DOHH2 (cell line): ENCODE results near the gene HSF2BP.
"Not testable (repeated sequence)": the region's sequence is repeated elsewhere in the genome, so short reads cannot be mapped to it uniquely, and the experiment has no call there.

ENCODE experiments used
- H3F3A ChIP-seq: fragments of 200-600 bp; sonication (generic), shearing (Covaris generic); 2 replicates; pipeline ENCODE4 v1.6.0; 2016; ENCODE audit warnings: antibody characterized with exemption, mild to moderate bottlenecking; ENCODE audit not compliant: control insufficient read depth, insufficient read depth
- H3K27ac ChIP-seq: fragments of 200-600 bp; sonication (generic); 2 replicates; pipeline ENCODE4 v1.5.1; 2014; ENCODE audit warnings: low read depth, mild to moderate bottlenecking, low read length, moderate library complexity
- H3K27me3 ChIP-seq: fragments of 200-600 bp; sonication (generic); 2 replicates; pipeline ENCODE4 v1.6.1; 2014; ENCODE audit warnings: mild to moderate bottlenecking, low read length, mixed read lengths; ENCODE audit not compliant: control insufficient read depth
- H3K36me3 ChIP-seq: fragments of 200-600 bp; sonication (generic); 2 replicates; pipeline ENCODE4 v1.6.1; 2014; ENCODE audit warnings: mild to moderate bottlenecking, low read length, moderate library complexity, mixed read lengths; ENCODE audit not compliant: control insufficient read depth
- H3K4me1 ChIP-seq: fragments of 200-600 bp; sonication (generic); 2 replicates; pipeline ENCODE4 v1.6.1; 2014; ENCODE audit warnings: mild to moderate bottlenecking, low read length, mixed read lengths; ENCODE audit not compliant: control insufficient read depth
- H3K4me2 ChIP-seq: fragments of 200-600 bp; sonication (generic); 2 replicates; pipeline ENCODE4 v1.6.0; 2014; ENCODE audit warnings: mild to moderate bottlenecking, low read length, moderate library complexity
- H3K4me3 ChIP-seq: fragments of 200-600 bp; sonication (generic); 2 replicates; pipeline ENCODE4 v1.5.1; 2014; ENCODE audit warnings: mild to moderate bottlenecking, low read length, mixed read lengths
- H3K79me2 ChIP-seq: fragments of 200-600 bp; sonication (generic); 2 replicates; pipeline ENCODE4 v1.6.1; 2014; ENCODE audit warnings: mild to moderate bottlenecking, low read length, mixed read lengths; ENCODE audit not compliant: control insufficient read depth
- H3K9me2 ChIP-seq: fragments of 200-600 bp; sonication (generic); replicated peaks from 2 replicates; pipeline ENCODE4 v1.6.1; 2014; ENCODE audit warnings: mild to moderate bottlenecking, low read length, mixed read lengths; ENCODE audit not compliant: control insufficient read depth
- H3K9me3 ChIP-seq: fragments of 200-600 bp; sonication (generic); 2 replicates; pipeline ENCODE4 v1.6.1; 2014; ENCODE audit warnings: antibody characterized with exemption, low read length, mixed read lengths; ENCODE audit not compliant: control insufficient read depth, insufficient read depth
- H4K20me1 ChIP-seq: fragments of 200-600 bp; sonication (generic); 2 replicates; pipeline ENCODE4 v1.6.0; 2014; ENCODE audit warnings: low read depth, mild to moderate bottlenecking, antibody characterized with exemption, low read length, moderate library complexity; ENCODE audit not compliant: control insufficient read depth, insufficient read depth
- EZH2phosphoT487 ChIP-seq: fragments of 200-600 bp; sonication (generic); IDR thresholded peaks from 2 replicates; pipeline ENCODE4 v1.6.1; 2017; ENCODE audit warnings: borderline replicate concordance, mild to moderate bottlenecking, antibody characterized with exemption, low read length, moderate library complexity, mixed read lengths
- TF ChIP-seq, protein P1 (sequence below): fragments of 200-600 bp; sonication (generic); IDR thresholded peaks from one replicate; pipeline ENCODE4 v1.5.1; 2014; ENCODE audit warnings: antibody characterized with exemption, mild to moderate bottlenecking, low read depth, low read length; ENCODE audit not compliant: poor library complexity, severe bottlenecking

HSF2BP gene

DNA sequence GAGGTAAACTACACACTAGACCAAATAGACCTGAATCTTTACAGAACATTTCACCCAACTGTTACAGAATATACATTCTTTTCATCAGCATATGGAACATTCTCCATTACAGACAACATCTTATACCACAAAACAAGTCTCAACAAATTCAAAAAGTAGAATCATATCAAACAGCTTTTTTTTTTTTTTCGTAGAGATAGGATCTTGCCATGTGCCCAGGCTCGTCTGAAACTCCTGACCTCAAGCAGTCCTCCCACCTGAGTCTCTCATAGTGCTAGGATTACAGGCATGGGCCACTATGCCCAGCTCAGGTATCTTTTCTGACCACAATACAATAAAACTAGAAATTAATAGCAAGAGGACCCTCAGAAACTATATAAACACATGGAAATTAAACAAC, 36.5 kb downstream of the HSF2BP start:
- H3K27me3 ChIP-seq, result peaks cover 2% of the 10 kb centered on the region; the same call in 1 of the 2 replicates
- H3K9me2 ChIP-seq, result no peaks in the 10 kb centered on the region
- TF ChIP-seq EZH2phosphoT487, result no peak
- TF ChIP-seq, protein P1, sequence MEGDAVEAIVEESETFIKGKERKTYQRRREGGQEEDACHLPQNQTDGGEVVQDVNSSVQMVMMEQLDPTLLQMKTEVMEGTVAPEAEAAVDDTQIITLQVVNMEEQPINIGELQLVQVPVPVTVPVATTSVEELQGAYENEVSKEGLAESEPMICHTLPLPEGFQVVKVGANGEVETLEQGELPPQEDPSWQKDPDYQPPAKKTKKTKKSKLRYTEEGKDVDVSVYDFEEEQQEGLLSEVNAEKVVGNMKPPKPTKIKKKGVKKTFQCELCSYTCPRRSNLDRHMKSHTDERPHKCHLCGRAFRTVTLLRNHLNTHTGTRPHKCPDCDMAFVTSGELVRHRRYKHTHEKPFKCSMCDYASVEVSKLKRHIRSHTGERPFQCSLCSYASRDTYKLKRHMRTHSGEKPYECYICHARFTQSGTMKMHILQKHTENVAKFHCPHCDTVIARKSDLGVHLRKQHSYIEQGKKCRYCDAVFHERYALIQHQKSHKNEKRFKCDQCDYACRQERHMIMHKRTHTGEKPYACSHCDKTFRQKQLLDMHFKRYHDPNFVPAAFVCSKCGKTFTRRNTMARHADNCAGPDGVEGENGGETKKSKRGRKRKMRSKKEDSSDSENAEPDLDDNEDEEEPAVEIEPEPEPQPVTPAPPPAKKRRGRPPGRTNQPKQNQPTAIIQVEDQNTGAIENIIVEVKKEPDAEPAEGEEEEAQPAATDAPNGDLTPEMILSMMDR, result no peak
- peaks cover 16% of the 10 kb centered on the region for H3K4me1 ChIP-seq
- H4K20me1 ChIP-seq, result no peaks in the 10 kb centered on the region
- no peak overlapping the region for H3K4me3 ChIP-seq
- H3K27ac ChIP-seq, result no peak overlapping the region
- H3K36me3 ChIP-seq, result no peaks in the 10 kb centered on the region
- H3K9me3 ChIP-seq, result no peaks in the 10 kb centered on the region
- H3K79me2 ChIP-seq, result no peaks in the 10 kb centered on the region
- H3K4me2 ChIP-seq, result no peak overlapping the region
- no peaks in the 10 kb centered on the region for H3F3A ChIP-seq

DNA sequence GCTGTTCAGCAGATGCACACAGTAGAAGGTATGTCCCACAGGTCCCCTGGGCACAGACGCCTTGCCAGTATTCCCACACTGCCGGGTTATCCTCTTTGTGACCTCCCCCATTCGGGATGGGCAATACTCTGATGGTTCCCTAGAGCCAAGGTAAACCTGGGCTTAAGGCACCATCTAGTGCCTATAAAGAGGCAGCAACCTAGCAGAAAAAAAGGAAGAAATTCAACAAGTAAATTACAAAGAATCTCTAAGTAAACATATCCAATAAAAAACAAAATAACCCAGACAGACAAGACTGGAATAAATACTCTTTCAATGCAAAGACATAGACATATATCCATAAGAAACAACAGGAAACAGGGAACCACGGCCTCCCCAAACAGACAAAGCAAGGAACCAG, 39.4 kb downstream of the HSF2BP start:
- H3K9me2 ChIP-seq, result no peaks in the 10 kb centered on the region
- H3K27me3 ChIP-seq, result no peaks in the 10 kb centered on the region
- no peak overlapping the region for H3K4me2 ChIP-seq
- H3K4me3 ChIP-seq, result no peak overlapping the region
- H4K20me1 ChIP-seq, result no peaks in the 10 kb centered on the region
- H3F3A ChIP-seq, result no peaks in the 10 kb centered on the region
- H3K9me3 ChIP-seq, result no peaks in the 10 kb centered on the region
- H3K36me3 ChIP-seq, result no peaks in the 10 kb centered on the region
- H3K79me2 ChIP-seq, result no peaks in the 10 kb centered on the region
- no peak overlapping the region for H3K27ac ChIP-seq
- no peak for TF ChIP-seq EZH2phosphoT487
- TF ChIP-seq, protein P1, result no peak
- peaks cover 16% of the 10 kb centered on the region for H3K4me1 ChIP-seq

DNA sequence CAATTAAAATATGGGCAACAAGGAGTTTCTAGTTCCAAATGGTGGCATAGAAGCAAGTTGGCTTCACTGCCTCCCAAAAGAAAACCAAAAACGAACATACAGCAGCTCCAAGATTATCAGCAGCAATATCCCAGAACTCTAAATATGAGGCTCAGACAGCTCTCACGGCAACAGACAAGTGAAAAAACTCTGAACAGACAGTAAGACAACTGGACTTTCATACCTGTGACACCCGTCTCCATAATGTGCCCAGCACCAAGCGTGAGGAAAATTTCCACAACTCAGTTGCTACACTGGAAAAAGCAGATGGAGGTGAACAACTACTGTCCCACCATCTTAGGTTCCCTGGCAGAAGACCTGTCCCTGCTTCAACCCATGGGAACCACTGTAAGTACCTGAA, 39.9 kb downstream of the HSF2BP start:
- no peak for TF ChIP-seq EZH2phosphoT487
- TF ChIP-seq, protein P1, result no peak
- H3K4me2 ChIP-seq, result no peak overlapping the region
- no peak overlapping the region for H3K27ac ChIP-seq
- H4K20me1 ChIP-seq, result no peaks in the 10 kb centered on the region
- no peaks in the 10 kb centered on the region for H3K9me2 ChIP-seq
- H3K36me3 ChIP-seq, result no peaks in the 10 kb centered on the region
- H3K9me3 ChIP-seq, result no peaks in the 10 kb centered on the region
- no peaks in the 10 kb centered on the region for H3F3A ChIP-seq
- peaks cover 16% of the 10 kb centered on the region for H3K4me1 ChIP-seq
- no peaks in the 10 kb centered on the region for H3K79me2 ChIP-seq
- H3K4me3 ChIP-seq, result no peak overlapping the region
- H3K27me3 ChIP-seq, result no peaks in the 10 kb centered on the region

DNA sequence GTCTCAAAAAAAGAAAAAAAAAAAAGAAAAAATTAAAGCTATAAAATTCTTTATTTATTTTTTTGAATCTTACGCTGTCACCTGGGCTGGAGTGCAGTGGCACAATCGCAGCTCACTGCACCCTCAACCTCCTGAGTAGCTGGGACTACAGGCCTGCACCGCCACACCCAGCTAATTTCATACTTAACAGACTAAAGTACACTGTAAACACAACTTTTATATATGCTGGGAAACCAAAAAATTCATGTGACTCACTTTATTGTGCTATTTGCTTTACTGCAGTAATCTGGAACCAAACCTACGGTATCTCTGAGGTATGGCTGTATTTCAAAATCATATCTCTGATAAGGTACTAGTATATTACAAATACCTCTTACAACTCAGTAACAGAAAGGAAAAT, 40.3 kb downstream of the HSF2BP start:
- Histone ChIP-seq H4K20me1 (no peaks in the 10 kb centered on the region), H3K9me2 (no peaks in the 10 kb centered on the region), H3K27me3 (no peaks in the 10 kb centered on the region), H3K79me2 (no peaks in the 10 kb centered on the region), H3K4me1 (peaks cover 16% of the 10 kb centered on the region), H3K4me2 (no peak overlapping the region), H3F3A (no peaks in the 10 kb centered on the region), H3K27ac (no peak overlapping the region), H3K4me3 (no peak overlapping the region), H3K9me3 (no peaks in the 10 kb centered on the region), H3K36me3 (no peaks in the 10 kb centered on the region)
- TF ChIP-seq, protein P1, result no peak
- TF ChIP-seq EZH2phosphoT487, result no peak

DNA sequence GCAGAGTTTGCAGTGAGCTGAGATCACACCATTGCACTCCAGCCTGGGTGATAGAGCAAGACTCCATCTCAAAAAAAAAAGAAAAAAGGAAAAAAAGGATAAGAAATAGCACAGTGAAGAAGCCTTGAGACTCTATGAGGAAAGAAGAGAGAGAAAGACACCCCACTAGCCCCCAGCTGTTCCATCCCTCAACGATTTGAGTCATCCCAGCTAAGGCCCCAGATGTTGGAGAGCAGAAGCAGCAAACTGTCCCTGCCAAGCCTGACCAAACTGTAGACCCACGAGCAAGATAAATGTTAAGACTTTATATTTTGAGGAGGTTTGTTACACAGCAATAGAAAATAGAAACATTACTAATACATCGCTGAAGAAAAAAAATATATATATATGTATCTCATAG, 42.4 kb downstream of the HSF2BP start:
- not testable (repeated sequence) for H3K9me2 ChIP-seq, H3K27ac ChIP-seq, H3K4me2 ChIP-seq, H3F3A ChIP-seq, H3K79me2 ChIP-seq, H3K27me3 ChIP-seq, H3K36me3 ChIP-seq, H4K20me1 ChIP-seq, H3K9me3 ChIP-seq, H3K4me3 ChIP-seq
- peaks cover 10% of the 10 kb centered on the region for H3K4me1 ChIP-seq
